GM12874 (cell line): ENCODE measurements around the gene FAM114A2.

Experiments used
- TF ChIP-seq, protein P1 (sequence below): IDR thresholded peaks from 2 replicates; pipeline ENCODE4 v1.5.1; 2011; ENCODE audit warnings: low read depth, mild to moderate bottlenecking, control low read depth, low read length, moderate library complexity; ENCODE audit not compliant: insufficient read depth

The FAM114A2 gene

DNA sequence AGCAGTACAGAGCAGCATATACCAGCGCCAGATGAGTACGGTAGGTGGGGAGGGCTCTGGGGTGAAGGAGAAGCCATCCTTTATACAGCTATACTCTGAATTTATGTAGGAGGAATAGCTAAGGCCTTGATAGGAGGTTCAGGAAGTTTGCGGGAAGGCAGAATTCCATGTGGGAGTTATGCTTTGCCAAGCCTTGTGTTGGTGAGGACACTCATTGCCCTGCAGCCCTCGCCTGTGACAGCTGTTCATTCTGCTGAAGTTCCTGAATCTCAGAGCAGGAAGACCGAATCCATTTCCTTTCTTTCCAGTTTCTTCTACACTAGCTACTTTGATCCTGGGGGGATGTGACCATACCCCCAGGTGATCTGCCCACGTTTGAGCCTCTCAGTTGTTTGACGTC lies 7.8 kb upstream of the FAM114A2 start:
- TF ChIP-seq, protein P1, sequence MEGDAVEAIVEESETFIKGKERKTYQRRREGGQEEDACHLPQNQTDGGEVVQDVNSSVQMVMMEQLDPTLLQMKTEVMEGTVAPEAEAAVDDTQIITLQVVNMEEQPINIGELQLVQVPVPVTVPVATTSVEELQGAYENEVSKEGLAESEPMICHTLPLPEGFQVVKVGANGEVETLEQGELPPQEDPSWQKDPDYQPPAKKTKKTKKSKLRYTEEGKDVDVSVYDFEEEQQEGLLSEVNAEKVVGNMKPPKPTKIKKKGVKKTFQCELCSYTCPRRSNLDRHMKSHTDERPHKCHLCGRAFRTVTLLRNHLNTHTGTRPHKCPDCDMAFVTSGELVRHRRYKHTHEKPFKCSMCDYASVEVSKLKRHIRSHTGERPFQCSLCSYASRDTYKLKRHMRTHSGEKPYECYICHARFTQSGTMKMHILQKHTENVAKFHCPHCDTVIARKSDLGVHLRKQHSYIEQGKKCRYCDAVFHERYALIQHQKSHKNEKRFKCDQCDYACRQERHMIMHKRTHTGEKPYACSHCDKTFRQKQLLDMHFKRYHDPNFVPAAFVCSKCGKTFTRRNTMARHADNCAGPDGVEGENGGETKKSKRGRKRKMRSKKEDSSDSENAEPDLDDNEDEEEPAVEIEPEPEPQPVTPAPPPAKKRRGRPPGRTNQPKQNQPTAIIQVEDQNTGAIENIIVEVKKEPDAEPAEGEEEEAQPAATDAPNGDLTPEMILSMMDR, result no peak

- TF ChIP-seq, protein P1, result no peak
These were observed 5.9 kb upstream of the FAM114A2 start for GRCh38 chr5:154044581-154044980.

GRCh38 chr5:154044099-154044498 lies 5.4 kb upstream of the FAM114A2 start:
- TF ChIP-seq, protein P1, result no peak

- TF ChIP-seq, protein P1, result no peak
These were observed 4.1 kb upstream of the FAM114A2 start for GRCh38 chr5:154042766-154043165.

- TF ChIP-seq, protein P1, result no peak
These were observed 734 bp upstream of the FAM114A2 start for GRCh38 chr5:154039458-154039829.

DNA sequence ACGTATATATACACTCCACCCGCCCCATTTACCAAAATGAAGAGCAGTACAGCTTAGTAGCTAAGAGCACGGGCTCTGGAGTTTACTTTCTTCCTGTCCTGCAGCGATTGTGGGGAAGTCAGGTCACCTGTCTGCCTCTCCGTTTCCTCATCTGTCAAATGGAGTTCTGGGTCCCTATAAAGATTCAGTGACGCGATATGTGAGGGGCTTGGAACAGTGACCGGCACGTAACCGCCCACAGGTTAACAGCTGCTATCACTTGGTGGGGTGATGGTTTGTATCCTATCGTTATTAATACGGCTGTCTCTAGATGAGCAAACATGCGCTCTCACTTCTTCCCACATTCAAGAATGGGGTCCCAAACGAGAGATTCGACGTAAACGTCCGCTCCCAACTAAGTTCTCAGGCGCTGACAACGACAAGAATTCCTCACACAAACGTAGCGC lies 426 bp downstream of the FAM114A2 start:
- TF ChIP-seq, protein P1, result no peak

- TF ChIP-seq, protein P1, result no peak
These were observed 3.8 kb downstream of the FAM114A2 start for GRCh38 chr5:154034944-154035343.

- TF ChIP-seq, protein P1, result no peak
These were observed 6.7 kb downstream of the FAM114A2 start for GRCh38 chr5:154031937-154032489.
